Endodermal cell (in vitro differentiated cells): ENCODE data around the gene PON3. TPM values are rescaled to one million over a fixed set of nuclear protein-coding genes. Genes with fewer than 3 reads are reported as not detected.

ENCODE experiments used
- DNase-seq: peaks from one replicate; pipeline ENCODE4 v3.0.0-alpha.2; 2017
- H3K27ac ChIP-seq: 2 replicates; pipeline ENCODE4 v1.5.1; 2013; ENCODE audit warnings: mild to moderate bottlenecking, low read depth, low read length, moderate library complexity
- H3K27me3 ChIP-seq: 2 replicates; pipeline ENCODE4 v1.6.1; 2013; ENCODE audit warnings: mild to moderate bottlenecking, low read length, moderate library complexity; ENCODE audit not compliant: insufficient read depth, control insufficient read depth, poor library complexity, severe bottlenecking
- H3K36me3 ChIP-seq: 2 replicates; pipeline ENCODE4 v1.7.0; 2013; ENCODE audit warnings: mild to moderate bottlenecking, low read length, moderate library complexity; ENCODE audit not compliant: control insufficient read depth, insufficient read depth
- H3K4me1 ChIP-seq: one replicate; pipeline ENCODE4 v1.7.0; 2013; ENCODE audit warnings: low read length; ENCODE audit not compliant: control insufficient read depth, insufficient read depth
- H3K4me3 ChIP-seq: 2 replicates; pipeline ENCODE4 v1.5.1; 2013; ENCODE audit warnings: mild to moderate bottlenecking, low read length, moderate library complexity
- H3K9ac ChIP-seq: 2 replicates; pipeline ENCODE4 v1.6.1; 2013; ENCODE audit warnings: mild to moderate bottlenecking, low read length, moderate library complexity; ENCODE audit not compliant: poor library complexity, severe bottlenecking; ENCODE audit errors: extremely low read depth
- H3K9me3 ChIP-seq: 2 replicates; pipeline ENCODE4 v1.6.1; 2013; ENCODE audit warnings: mild to moderate bottlenecking, low read length, moderate library complexity; ENCODE audit not compliant: control insufficient read depth
- H3K27ac Mint-ChIP-seq: 2 replicates; pipeline ENCODE4 v1.8.0; 2020; ENCODE audit warnings: mixed read lengths
- H3K27me3 Mint-ChIP-seq: 2 replicates; pipeline ENCODE4 v1.8.0; 2021; ENCODE audit warnings: mild to moderate bottlenecking, mixed read lengths; ENCODE audit not compliant: insufficient read depth
- H3K36me3 Mint-ChIP-seq: 2 replicates; pipeline ENCODE4 v1.8.0; 2020; ENCODE audit warnings: low read depth, mixed read lengths
- H3K4me1 Mint-ChIP-seq: 2 replicates; pipeline ENCODE4 v1.8.0; 2020; ENCODE audit warnings: mixed read lengths
- H3K4me3 Mint-ChIP-seq: 2 replicates; pipeline ENCODE4 v1.8.0; 2020; ENCODE audit warnings: mild to moderate bottlenecking, moderate library complexity, mixed read lengths
- H3K9me3 Mint-ChIP-seq: 2 replicates; pipeline ENCODE4 v1.8.0; 2020; ENCODE audit warnings: mild to moderate bottlenecking, mixed read lengths
- WGBS, 2 experiments: methylation state at CpG; one replicate each; pipeline versions ENCODE4 v1.1.5 to v1.1.7; 2013; ENCODE audit warnings: missing lambda C conversion rate in 2 of 2, mixed read lengths in 1 of 2; ENCODE audit not compliant: insufficient coverage in 1 of 2, insufficient read length in 1 of 2; 5-methylcytosine and 5-hydroxymethylcytosine counted together
- total RNA-seq, 2 donors: library from RNA; stranded (reverse); fragmentation: NEBNext Ultra II Directional in 1 of 2; extraction: Animal tissue kit (Norgen Biotek cat#: 25700) in 1 of 2; gene quantifications; 2 replicates in 1 of 2; 3 replicates in 1 of 2; pipeline ENCODE4 v1.2.1, GENCODE V29; 2021
- TF ChIP-seq, protein P1 (sequence below): fragments of 200-600 bp; sonication (generic); conservative IDR thresholded peaks from 2 replicates; pipeline ENCODE4 v1.5.0; 2021; ENCODE audit warnings: antibody characterized with exemption, mild to moderate bottlenecking

PON3 gene
- total RNA-seq, 2 donors from 2014 or later: 0.55 TPM; not detected in 1

DNA sequence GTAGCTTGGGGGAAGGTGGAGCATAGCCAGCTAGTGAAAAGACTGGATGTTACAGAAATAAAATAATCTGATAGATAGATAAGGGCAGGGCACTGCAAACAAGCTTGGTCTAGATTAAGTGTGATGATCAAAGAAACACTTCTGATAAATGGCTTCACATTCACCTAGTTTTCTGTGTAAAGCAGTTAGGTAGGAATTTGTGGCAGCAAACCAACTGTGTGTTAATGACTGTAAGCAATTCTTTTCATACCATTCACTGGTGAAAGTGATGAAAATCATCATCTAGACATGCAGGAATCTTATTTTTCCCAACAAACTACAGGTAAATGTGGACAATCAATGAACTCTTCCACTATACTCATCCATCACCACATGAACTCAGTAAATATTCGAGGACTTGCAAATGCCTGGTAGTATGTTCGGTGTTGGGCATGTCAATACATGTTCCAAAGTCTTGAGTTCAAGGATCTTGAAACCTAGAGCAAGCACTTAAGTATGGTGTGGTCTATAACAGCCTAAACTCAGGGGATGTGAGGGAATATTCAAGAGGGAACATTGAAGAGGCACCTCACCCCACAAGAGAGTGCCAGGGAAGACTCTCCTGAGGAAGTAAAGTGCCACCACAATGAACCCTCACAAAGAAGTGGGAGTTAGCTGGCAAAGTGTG, 20.5 kb downstream of the PON3 start:
- WGBS, 2 experiments: 91% methylated on average over 2 of the region's 2 CpGs; no CpG with 5 or more reads in 1 of the 2 experiments
- H3K4me1 ChIP-seq: no peaks in the 10 kb centered on the region
- H3K27me3 Mint-ChIP-seq: no peaks in the 10 kb centered on the region
- peaks cover 3% of the 10 kb centered on the region for H3K36me3 Mint-ChIP-seq
- H3K9me3 ChIP-seq: peaks cover 33% of the 10 kb centered on the region
- no peaks in the 10 kb centered on the region for H3K27me3 ChIP-seq
- H3K4me1 Mint-ChIP-seq: no peaks in the 10 kb centered on the region
- DNase-seq: no peak
- H3K4me3 Mint-ChIP-seq: no peak overlapping the region
- H3K4me3 ChIP-seq: no peak overlapping the region
- TF ChIP-seq, protein P1, sequence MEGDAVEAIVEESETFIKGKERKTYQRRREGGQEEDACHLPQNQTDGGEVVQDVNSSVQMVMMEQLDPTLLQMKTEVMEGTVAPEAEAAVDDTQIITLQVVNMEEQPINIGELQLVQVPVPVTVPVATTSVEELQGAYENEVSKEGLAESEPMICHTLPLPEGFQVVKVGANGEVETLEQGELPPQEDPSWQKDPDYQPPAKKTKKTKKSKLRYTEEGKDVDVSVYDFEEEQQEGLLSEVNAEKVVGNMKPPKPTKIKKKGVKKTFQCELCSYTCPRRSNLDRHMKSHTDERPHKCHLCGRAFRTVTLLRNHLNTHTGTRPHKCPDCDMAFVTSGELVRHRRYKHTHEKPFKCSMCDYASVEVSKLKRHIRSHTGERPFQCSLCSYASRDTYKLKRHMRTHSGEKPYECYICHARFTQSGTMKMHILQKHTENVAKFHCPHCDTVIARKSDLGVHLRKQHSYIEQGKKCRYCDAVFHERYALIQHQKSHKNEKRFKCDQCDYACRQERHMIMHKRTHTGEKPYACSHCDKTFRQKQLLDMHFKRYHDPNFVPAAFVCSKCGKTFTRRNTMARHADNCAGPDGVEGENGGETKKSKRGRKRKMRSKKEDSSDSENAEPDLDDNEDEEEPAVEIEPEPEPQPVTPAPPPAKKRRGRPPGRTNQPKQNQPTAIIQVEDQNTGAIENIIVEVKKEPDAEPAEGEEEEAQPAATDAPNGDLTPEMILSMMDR: no peak
- no peak overlapping the region for H3K27ac ChIP-seq
- no peak overlapping the region for H3K9ac ChIP-seq
- H3K9me3 Mint-ChIP-seq: peaks cover 44% of the 10 kb centered on the region
- H3K27ac Mint-ChIP-seq: no peak overlapping the region
- no peaks in the 10 kb centered on the region for H3K36me3 ChIP-seq

DNA sequence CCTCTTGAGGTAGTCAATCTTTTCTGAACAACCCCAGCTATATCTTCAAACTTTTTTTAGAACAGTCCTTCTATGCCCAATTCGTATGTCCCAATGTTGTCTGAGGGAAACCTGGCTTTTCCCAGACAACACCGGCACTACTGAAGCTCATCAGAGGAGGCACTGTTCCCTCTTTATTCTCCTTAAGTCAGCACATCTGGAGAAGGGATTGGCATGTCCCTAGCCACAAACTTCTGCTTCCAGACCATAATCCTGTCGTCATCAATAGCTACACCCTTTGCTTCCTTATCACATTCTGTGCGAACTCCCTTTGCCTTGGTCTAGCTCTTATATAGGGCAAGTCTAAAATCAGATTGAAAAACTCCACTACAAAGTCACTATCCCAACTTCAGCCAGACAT, 22.9 kb downstream of the PON3 start:
- Mint-ChIP-seq H3K36me3 (no peaks in the 10 kb centered on the region), H3K27ac (no peak overlapping the region), H3K4me1 (no peaks in the 10 kb centered on the region), H3K9me3 (peaks cover 21% of the 10 kb centered on the region), H3K4me3 (no peak overlapping the region), H3K27me3 (no peaks in the 10 kb centered on the region)
- Histone ChIP-seq H3K27me3 (no peaks in the 10 kb centered on the region), H3K4me1 (no peaks in the 10 kb centered on the region), H3K27ac (no peak overlapping the region), H3K36me3 (no peaks in the 10 kb centered on the region), H3K9me3 (peaks cover 25% of the 10 kb centered on the region), H3K4me3 (no peak overlapping the region), H3K9ac (no peak overlapping the region)
- 93 to 96% methylated on average over 4 of the region's 4 CpGs for WGBS, 2 experiments
- TF ChIP-seq, protein P1: peak; percentile 41
- DNase-seq: no peak

DNA sequence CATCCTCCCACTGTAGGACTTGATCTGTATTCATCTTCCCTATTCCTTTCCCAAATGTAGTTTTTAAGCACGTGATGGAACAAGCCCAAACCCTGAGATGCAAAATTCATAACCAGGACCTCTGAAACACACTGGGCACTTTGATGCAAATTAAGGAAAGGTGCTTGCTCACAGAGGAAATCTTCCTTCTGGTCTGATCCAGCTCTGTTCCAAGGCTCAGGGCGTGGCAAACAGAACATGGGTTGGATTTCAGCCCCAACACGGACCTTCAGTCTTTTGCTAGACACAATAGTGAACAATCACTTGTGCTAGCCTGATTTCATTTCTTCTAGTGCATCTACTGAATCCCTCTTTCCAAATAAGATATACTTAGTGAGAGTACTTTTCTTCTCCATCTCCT, 27.9 kb downstream of the PON3 start:
- Mint-ChIP-seq H3K4me1 (no peaks in the 10 kb centered on the region), H3K9me3 (no peaks in the 10 kb centered on the region), H3K27ac (no peak overlapping the region), H3K4me3 (no peak overlapping the region), H3K27me3 (no peaks in the 10 kb centered on the region), H3K36me3 (no peaks in the 10 kb centered on the region)
- WGBS, 2 experiments: 85 to 100% methylated on average over 3 of the region's 3 CpGs
- Histone ChIP-seq H3K36me3 (no peaks in the 10 kb centered on the region), H3K27me3 (no peaks in the 10 kb centered on the region), H3K27ac (no peak overlapping the region), H3K4me1 (no peaks in the 10 kb centered on the region), H3K9ac (no peak overlapping the region), H3K9me3 (no peaks in the 10 kb centered on the region), H3K4me3 (no peak overlapping the region)
- TF ChIP-seq, protein P1: no peak
- no peak for DNase-seq
